ENCODE measurements around the gene ATP2B1.
A peak's percentile ranks its signal among the peaks of the same experiment; 100 is the strongest.

The ATP2B1 gene

GRCh38 chr12:89576572-89577220, 131.9 kb downstream of the ATP2B1 start:
- no peak overlapping the region for H3K4me3 ChIP-seq (ENCODE audit: control insufficient read depth, low read depth, low read length)
- TF ChIP-seq, protein P1, sequence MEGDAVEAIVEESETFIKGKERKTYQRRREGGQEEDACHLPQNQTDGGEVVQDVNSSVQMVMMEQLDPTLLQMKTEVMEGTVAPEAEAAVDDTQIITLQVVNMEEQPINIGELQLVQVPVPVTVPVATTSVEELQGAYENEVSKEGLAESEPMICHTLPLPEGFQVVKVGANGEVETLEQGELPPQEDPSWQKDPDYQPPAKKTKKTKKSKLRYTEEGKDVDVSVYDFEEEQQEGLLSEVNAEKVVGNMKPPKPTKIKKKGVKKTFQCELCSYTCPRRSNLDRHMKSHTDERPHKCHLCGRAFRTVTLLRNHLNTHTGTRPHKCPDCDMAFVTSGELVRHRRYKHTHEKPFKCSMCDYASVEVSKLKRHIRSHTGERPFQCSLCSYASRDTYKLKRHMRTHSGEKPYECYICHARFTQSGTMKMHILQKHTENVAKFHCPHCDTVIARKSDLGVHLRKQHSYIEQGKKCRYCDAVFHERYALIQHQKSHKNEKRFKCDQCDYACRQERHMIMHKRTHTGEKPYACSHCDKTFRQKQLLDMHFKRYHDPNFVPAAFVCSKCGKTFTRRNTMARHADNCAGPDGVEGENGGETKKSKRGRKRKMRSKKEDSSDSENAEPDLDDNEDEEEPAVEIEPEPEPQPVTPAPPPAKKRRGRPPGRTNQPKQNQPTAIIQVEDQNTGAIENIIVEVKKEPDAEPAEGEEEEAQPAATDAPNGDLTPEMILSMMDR (IDR thresholded peaks at IDR 0.05; ENCODE audit: control insufficient read depth, insufficient read depth, low read depth, low read length, missing control alignments), result no peak
- no peak for DNase-seq (ENCODE audit: low read depth)

DNA sequence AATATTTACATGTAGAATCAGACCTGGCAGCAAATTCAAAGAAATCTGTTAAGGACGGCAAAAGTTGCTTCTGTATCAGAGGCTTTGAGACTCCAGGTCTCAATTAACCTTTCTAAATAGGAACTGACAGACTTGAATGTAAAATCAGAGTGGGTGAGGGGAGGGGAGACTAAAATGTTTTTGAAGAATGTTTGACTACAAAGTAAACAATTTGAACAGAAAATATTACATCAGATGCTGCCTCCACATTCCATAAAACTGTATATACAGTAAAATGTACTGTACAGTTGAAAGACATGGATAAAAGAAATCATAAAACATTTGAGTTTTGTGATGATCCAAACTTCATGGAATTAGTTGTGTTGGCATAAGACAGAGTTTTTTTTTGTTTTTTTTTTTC, 133.3 kb downstream of the ATP2B1 start:
- H3K4me3 ChIP-seq (ENCODE audit: control insufficient read depth, low read depth, low read length), result no peak overlapping the region
- TF ChIP-seq, protein P1 (IDR thresholded peaks at IDR 0.05; ENCODE audit: control insufficient read depth, insufficient read depth, low read depth, low read length, missing control alignments), result no peak
- no peak for DNase-seq (ENCODE audit: low read depth)

DNA sequence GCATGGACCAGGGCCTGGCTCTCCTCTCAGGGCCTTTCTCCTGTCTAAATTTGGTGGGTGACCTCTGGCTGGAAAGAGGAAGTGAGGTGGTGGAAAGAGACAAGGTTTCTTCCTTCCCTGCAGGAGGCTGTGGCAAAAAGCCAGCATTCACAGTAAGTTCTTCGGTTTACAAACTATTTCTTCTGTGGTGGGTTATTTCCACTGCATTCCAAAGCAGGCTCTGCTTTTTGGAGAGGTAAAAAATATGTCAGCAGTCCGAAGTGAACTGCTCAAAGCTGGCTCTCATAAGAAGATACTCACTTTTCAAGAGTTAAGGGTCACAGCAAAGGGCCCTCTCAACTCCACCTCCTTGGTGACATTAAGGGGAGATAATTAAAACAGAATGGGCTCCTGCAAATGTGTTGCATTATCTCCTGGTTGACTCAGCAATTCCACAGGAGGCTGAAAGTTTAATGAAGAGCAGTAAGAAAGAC, 133.9 kb downstream of the ATP2B1 start:
- H3K4me3 ChIP-seq (ENCODE audit: control insufficient read depth, low read depth, low read length), result no peak overlapping the region
- TF ChIP-seq, protein P1 (IDR thresholded peaks at IDR 0.05; ENCODE audit: control insufficient read depth, insufficient read depth, low read depth, low read length, missing control alignments), result no peak
- DNase-seq (ENCODE audit: low read depth), result peak; percentile 64

- TF ChIP-seq, protein P1 (IDR thresholded peaks at IDR 0.05; ENCODE audit: control insufficient read depth, insufficient read depth, low read depth, low read length, missing control alignments), result no peak
- DNase-seq (ENCODE audit: low read depth), result no peak
- no peak overlapping the region for H3K4me3 ChIP-seq (ENCODE audit: control insufficient read depth, low read depth, low read length)
Observed at GRCh38 chr12:89573051-89573810, 135.4 kb downstream of the ATP2B1 start.

DNA sequence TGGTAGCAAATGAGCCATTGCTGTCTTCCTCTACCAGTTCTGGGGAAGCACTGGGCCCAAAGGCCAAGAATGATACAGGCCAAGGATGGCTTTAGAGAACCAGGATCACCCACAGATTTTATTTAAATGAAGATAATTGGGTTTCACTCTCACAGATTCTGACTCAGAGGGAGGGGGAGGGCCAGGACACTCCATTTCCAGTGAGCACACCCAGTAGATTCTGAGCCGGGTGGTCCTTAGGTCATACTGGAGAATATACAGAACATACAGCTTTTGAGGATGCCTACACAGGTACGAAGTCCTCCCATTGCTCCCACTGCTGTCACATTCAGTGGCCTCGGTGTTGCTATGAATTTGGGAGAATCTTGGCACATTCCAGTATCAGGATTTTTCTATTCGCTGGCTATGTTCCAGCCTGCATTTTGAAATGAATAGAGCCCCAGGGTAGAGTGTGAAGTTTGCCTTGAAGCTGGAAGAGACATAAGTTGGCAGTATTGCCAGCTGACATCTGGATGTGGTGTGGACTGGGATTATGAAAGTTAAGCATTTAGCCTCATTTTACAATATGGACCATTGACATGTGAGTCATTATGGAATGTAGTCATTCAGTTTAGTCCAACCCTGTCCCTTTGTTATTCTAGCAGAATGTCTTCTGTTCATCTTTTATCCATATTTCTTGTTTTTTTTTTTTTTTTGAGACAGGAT, 137.0 kb downstream of the ATP2B1 start:
- peak; percentile 78 for DNase-seq (ENCODE audit: low read depth)
- TF ChIP-seq, protein P1 (IDR thresholded peaks at IDR 0.05; ENCODE audit: control insufficient read depth, insufficient read depth, low read depth, low read length, missing control alignments), result no peak
- no peak overlapping the region for H3K4me3 ChIP-seq (ENCODE audit: control insufficient read depth, low read depth, low read length)

- no peak overlapping the region for H3K4me3 ChIP-seq (ENCODE audit: control insufficient read depth, low read depth, low read length)
- DNase-seq (ENCODE audit: low read depth), result no peak
- TF ChIP-seq, protein P1 (IDR thresholded peaks at IDR 0.05; ENCODE audit: control insufficient read depth, insufficient read depth, low read depth, low read length, missing control alignments), result no peak
Observed at GRCh38 chr12:89568484-89568883, 140.2 kb downstream of the ATP2B1 start.
